Tibial nerve (tissue), 3 donors: ENCODE measurements around the gene MARCOL.

Experiments used
- POLR2A ChIP-seq, 2 donors: fragments of 450-650 bp; IDR thresholded peaks; one replicate each; pipeline ENCODE4 v1.6.1; 2017; ENCODE audit warnings: antibody characterized with exemption in 2 of 2, mild to moderate bottlenecking in 2 of 2, moderate library complexity in 2 of 2
- TF ChIP-seq, protein P1 (sequence below), 5 experiments: fragments of 200-600 bp in 3 of 5; fragments of 450-650 bp in 2 of 5; sonication (generic) in 3 of 5; IDR thresholded peaks; one replicate each; pipeline ENCODE4 v1.5.1; 2016 to 2019; ENCODE audit warnings: antibody characterized with exemption in 5 of 5, mild to moderate bottlenecking in 3 of 5, moderate library complexity in 2 of 5

DNA sequence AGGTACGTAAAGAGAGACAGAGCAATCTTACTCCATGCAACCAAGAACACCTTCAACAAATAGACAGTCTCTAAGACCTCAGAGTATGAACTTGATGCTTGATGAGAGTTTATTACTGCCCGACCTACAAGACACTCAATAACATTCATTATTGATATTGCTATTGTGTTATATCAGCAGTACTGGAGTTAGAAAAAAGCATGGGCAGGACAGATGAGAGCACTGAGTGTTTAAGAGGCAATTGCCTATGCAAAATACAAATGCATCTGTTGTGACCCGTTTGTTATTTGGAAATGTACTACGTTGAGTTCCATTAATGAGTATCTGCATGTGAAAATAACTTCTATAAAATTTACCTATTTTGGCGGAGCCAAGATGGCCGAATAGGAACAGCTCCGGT lies 8.1 kb upstream of the MARCOL start:
- TF ChIP-seq, protein P1, sequence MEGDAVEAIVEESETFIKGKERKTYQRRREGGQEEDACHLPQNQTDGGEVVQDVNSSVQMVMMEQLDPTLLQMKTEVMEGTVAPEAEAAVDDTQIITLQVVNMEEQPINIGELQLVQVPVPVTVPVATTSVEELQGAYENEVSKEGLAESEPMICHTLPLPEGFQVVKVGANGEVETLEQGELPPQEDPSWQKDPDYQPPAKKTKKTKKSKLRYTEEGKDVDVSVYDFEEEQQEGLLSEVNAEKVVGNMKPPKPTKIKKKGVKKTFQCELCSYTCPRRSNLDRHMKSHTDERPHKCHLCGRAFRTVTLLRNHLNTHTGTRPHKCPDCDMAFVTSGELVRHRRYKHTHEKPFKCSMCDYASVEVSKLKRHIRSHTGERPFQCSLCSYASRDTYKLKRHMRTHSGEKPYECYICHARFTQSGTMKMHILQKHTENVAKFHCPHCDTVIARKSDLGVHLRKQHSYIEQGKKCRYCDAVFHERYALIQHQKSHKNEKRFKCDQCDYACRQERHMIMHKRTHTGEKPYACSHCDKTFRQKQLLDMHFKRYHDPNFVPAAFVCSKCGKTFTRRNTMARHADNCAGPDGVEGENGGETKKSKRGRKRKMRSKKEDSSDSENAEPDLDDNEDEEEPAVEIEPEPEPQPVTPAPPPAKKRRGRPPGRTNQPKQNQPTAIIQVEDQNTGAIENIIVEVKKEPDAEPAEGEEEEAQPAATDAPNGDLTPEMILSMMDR (IDR thresholded peaks at IDR 0.05): no peak
- no peak for TF ChIP-seq POLR2A (IDR thresholded peaks at IDR 0.05)
